Measurements from ENCODE around the gene NEUROD1.

Gene NEUROD1

GRCh38 chr2:181684454-181685149 lies 4.3 kb upstream of the NEUROD1 start:
- Mint-ChIP-seq H3K27ac (no peak overlapping the region), H3K4me3 (no peak overlapping the region), H3K4me1 (ENCODE audit: low read depth) (peaks cover 43% of the 10 kb centered on the region), H3K27me3 (peaks cover 80% of the 10 kb centered on the region), H3K9me3 (no peaks in the 10 kb centered on the region), H3K36me3 (ENCODE audit: low read depth) (no peaks in the 10 kb centered on the region)
- intact Hi-C loops (cut with micrococcal nuclease) = no loop called here

DNA sequence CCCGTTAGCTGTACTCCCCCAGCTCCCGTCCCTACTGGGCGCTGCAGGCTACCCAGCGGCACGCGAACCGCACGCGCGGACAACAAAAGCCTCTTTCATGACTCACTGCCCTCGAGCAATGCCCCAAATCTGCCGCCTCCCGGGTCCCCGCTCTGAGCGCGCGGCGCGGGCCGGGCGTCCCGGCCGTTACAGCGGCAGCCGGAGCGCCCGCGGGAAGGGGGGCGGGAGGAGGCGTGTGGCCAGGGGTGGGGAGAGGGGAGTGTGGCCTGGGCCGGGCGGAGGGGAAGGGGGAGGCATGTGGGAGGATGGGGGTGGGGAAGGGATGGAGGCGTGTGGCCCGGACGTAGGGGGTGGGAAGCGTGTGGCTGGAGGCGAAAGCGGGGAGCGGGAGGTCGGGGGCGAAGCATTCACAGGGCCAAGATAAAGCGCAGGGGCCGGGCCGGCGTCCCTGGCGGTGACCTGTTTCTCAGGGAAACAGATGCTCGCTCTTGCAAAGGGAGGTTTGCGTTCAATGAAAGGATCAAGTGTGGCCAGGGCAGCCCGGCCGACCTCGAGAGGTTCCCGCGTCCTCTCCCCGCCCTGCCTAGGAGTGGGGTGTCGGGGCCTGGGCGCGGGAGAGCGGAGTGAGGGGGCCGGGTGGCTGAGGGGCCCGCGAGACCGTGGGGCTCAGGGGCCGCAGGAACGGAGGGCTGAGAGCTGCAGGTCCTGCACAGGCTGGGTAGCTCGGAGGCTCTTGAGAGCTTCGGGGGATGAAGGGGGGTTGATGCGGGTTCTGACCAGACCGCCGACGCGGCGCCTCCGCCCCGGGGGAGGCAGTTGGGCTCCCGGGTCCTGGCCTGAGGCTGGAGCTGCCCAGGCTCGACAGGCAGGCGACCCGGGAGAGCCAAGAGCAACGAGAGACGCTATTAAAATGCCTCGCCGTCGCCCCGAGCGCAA lies 3.5 kb upstream of the NEUROD1 start:
- Mint-ChIP-seq H3K36me3 (ENCODE audit: low read depth) (no peaks in the 10 kb centered on the region), H3K4me1 (ENCODE audit: low read depth) (peaks cover 48% of the 10 kb centered on the region), H3K9me3 (no peaks in the 10 kb centered on the region), H3K27ac (no peak overlapping the region), H3K27me3 (peaks cover 83% of the 10 kb centered on the region), H3K4me3 (peak overlapping the region; percentile 31)
- intact Hi-C loops (cut with micrococcal nuclease) = no loop called here

GRCh38 chr2:181682795-181683517 lies 2.6 kb upstream of the NEUROD1 start:
- Mint-ChIP-seq H3K9me3 (no peaks in the 10 kb centered on the region), H3K4me3 (peak overlapping the region; percentile 31), H3K4me1 (ENCODE audit: low read depth) (peaks cover 55% of the 10 kb centered on the region), H3K27ac (no peak overlapping the region), H3K36me3 (ENCODE audit: low read depth) (no peaks in the 10 kb centered on the region), H3K27me3 (peaks cover 89% of the 10 kb centered on the region)
- intact Hi-C loops (cut with micrococcal nuclease) = no loop called here

DNA sequence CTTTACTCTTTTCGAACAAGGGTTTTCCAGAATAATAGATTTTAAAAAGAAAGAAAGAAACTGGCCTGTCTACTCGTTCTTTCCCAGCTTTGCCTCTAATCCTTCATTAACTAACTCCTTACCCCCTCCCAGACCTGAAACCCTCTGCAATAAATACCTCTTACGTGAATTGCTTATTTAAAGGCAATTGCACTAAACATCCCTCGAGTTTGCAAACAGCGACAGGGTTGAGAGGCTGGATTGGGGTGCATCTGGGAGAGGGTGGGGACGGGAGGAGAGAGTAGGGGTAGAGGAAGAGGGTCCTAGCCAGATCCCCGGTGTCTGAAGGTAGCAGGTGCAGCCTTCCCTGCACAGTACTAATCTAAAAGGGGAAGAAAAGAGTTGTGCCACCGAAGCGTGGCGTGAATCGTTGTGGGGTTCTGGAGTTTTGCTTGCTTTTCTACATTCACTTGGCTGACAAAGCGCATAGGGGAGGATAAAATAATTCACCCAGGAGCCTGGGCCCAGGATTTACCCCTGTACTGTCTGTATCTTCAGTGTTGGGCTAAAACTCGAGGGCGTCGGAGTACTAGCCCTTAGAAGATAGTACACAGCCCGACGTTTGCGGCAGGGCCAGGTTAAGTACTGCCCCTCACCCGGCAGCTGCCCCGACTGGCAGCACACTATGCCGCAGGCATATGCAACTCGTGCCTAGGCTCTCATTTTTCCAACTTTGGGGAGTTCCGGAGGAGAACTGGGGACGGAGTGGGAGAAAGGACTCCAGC lies 1.9 kb upstream of the NEUROD1 start:
- Mint-ChIP-seq H3K27me3 (peaks cover 87% of the 10 kb centered on the region), H3K36me3 (ENCODE audit: low read depth) (no peaks in the 10 kb centered on the region), H3K9me3 (no peaks in the 10 kb centered on the region), H3K4me3 (no peak overlapping the region), H3K27ac (no peak overlapping the region), H3K4me1 (ENCODE audit: low read depth) (peaks cover 59% of the 10 kb centered on the region)
- intact Hi-C loops (cut with micrococcal nuclease) = no loop called here

DNA sequence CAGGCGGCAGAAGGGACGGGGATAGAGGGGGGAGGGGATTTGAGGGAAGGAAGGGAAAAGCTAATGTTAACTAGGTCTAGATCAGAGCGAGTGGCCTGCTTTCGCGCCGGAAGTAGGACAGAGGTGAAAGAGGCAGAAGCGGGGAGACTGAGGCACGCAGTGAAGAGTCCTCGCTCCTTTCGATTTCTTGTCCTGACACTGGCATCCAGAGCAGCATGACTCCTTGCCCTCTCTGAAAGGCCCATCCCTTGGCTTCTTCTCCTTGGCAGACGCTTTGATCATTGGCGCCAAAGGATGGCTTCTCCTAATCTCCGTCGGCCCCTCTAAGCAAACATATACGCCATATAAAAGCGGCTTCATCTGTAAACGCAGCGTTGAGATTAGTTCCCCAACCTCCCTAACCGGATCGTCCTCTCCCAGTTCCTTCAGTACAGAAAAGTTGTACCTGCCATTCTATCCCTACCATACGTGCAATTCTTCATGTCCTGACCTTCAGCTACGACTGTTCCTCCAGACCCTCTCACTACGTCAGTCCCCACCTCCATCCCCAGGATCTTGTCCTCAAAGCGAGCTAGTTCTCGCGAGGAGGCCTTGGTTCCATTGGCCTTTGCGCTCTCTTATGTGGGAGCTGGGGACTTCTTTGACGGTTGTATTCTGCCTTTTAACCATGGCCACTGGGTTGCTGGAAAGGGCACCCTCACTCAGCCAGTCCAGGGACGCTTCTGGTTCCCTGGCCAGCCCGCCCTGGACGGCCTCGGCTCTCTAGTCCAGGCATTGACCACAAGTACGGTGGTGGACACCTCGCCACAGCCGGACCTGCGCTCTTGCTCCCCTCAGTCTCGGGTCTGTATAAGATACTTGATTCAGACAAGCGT lies 857 bp upstream of the NEUROD1 start:
- intact Hi-C loops (cut with micrococcal nuclease) = no loop called here
- no peaks in the 10 kb centered on the region for H3K36me3 Mint-ChIP-seq (ENCODE audit: low read depth)

DNA sequence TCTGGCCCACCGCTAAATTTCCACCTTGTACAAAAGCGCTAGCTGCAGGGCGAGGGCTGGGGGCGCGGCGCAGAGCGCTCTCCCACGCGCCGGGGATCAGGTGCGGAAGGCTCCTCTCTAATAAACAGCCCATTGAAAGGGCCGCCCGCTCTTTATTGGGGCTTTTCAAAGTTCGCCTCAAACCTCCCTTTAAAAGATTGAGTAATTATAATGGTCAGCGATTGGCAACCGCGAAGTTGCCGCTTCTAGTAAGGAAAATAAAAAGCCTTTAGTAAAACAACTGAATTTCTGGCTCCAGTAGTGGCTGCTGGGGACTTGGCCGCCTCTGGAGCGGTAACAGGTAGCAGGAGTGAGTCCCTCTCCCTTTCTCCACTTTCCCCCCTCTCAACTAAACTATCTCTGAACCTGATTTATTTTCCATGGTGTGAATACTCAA lies 755 bp downstream of the NEUROD1 start:
- no peaks in the 10 kb centered on the region for H3K36me3 Mint-ChIP-seq (ENCODE audit: low read depth)
- H3K4me3 Mint-ChIP-seq = no peak overlapping the region
- H3K27ac Mint-ChIP-seq = no peak overlapping the region
- peaks cover 84% of the 10 kb centered on the region for H3K27me3 Mint-ChIP-seq
- H3K9me3 Mint-ChIP-seq = no peaks in the 10 kb centered on the region
- H3K4me1 Mint-ChIP-seq (ENCODE audit: low read depth) = peaks cover 53% of the 10 kb centered on the region
- intact Hi-C loops (cut with micrococcal nuclease) = no loop called here

More for the DNA sequence above, 857 bp upstream of the NEUROD1 start:
- Mint-ChIP-seq H3K27me3 (peaks cover 86% of the 10 kb centered on the region), H3K9me3 (no peaks in the 10 kb centered on the region), H3K27ac (no peak overlapping the region), H3K4me1 (ENCODE audit: low read depth) (peaks cover 59% of the 10 kb centered on the region), H3K4me3 (peak overlapping the region; percentile 30)

GRCh38 chr2:181678861-181679543 lies 1.3 kb downstream of the NEUROD1 start:
- Mint-ChIP-seq H3K36me3 (ENCODE audit: low read depth) (no peaks in the 10 kb centered on the region), H3K9me3 (no peaks in the 10 kb centered on the region), H3K27me3 (peaks cover 80% of the 10 kb centered on the region), H3K4me3 (no peak overlapping the region), H3K27ac (no peak overlapping the region), H3K4me1 (ENCODE audit: low read depth) (peaks cover 52% of the 10 kb centered on the region)
- intact Hi-C loops (cut with micrococcal nuclease) = no loop called here

- no peak overlapping the region for H3K4me3 Mint-ChIP-seq
These were observed 2.3 kb downstream of the NEUROD1 start for GRCh38 chr2:181677912-181678586.

DNA sequence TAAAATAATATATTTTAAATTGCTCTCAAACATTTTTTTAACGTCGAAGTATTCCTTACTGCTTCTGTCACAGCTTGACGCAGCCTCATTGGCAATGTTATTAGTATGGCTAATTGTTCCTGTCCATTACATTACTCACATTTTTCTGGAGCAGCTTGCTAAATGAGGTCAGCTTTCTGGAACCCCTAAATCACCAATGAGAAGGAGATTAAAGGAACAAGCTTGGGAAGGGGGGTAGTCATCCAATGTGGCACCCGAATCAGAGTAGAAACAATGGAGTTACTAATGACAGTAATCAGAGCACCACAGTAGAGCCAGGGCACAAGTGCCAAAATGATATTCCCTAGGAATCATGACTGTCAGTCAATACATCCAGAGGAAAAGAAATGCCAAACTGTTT lies 5.1 kb downstream of the NEUROD1 start:
- Mint-ChIP-seq H3K4me3 (no peak overlapping the region), H3K36me3 (ENCODE audit: low read depth) (no peaks in the 10 kb centered on the region), H3K4me1 (ENCODE audit: low read depth) (peaks cover 18% of the 10 kb centered on the region), H3K9me3 (no peaks in the 10 kb centered on the region), H3K27ac (no peak overlapping the region), H3K27me3 (peaks cover 52% of the 10 kb centered on the region)
- intact Hi-C loops (cut with micrococcal nuclease) = no loop called here

More at GRCh38 chr2:181677912-181678586, 2.3 kb downstream of the NEUROD1 start:
- H3K9me3 Mint-ChIP-seq = no peaks in the 10 kb centered on the region
- no peak overlapping the region for H3K27ac Mint-ChIP-seq
- peaks cover 46% of the 10 kb centered on the region for H3K4me1 Mint-ChIP-seq (ENCODE audit: low read depth)
- intact Hi-C loops (cut with micrococcal nuclease) = no loop called here
- H3K36me3 Mint-ChIP-seq (ENCODE audit: low read depth) = no peaks in the 10 kb centered on the region
- H3K27me3 Mint-ChIP-seq = peaks cover 72% of the 10 kb centered on the region

GRCh38 chr2:181674461-181674860 lies 5.9 kb downstream of the NEUROD1 start:
- Mint-ChIP-seq H3K27me3 (peaks cover 46% of the 10 kb centered on the region), H3K27ac (no peak overlapping the region), H3K4me1 (ENCODE audit: low read depth) (peaks cover 15% of the 10 kb centered on the region), H3K4me3 (no peak overlapping the region), H3K9me3 (no peaks in the 10 kb centered on the region), H3K36me3 (ENCODE audit: low read depth) (no peaks in the 10 kb centered on the region)
- intact Hi-C loops (cut with micrococcal nuclease) = no loop called here

DNA sequence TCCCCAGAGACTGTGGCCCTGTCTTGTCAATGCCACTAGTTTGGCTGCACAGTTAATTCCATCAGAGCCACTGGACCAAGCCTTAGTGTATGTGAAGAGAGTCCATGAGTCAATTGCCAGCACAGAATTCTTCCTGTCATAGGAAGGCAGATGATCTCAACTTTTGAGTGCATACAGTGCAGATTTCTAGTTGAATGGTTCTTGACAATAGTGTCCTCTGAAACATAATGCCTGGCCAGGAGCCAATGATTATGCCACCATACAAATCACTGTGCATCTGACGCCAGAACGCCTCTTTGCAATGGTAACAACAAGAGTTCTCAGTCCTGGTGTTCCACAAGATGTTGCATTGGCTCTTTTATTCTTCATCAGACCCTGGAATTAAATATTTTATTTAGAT lies 7.1 kb downstream of the NEUROD1 start:
- Mint-ChIP-seq H3K36me3 (ENCODE audit: low read depth) (no peaks in the 10 kb centered on the region), H3K4me3 (no peak overlapping the region), H3K27me3 (peaks cover 39% of the 10 kb centered on the region), H3K27ac (no peak overlapping the region), H3K4me1 (ENCODE audit: low read depth) (peaks cover 5% of the 10 kb centered on the region), H3K9me3 (no peaks in the 10 kb centered on the region)
- intact Hi-C loops (cut with micrococcal nuclease) = no loop called here
